Panc1 (cell line): ENCODE data around the gene ADD1. TPM values are rescaled to one million over a fixed set of nuclear protein-coding genes. Genes with fewer than 3 reads are reported as not detected.

Experiments used
- ATAC-seq: fragments of 200-7000 bp; cut with Tn5 transposase; 2 replicates; pipeline ENCODE4 v1.9.1; 2020; ENCODE audit warnings: mild to moderate bottlenecking, moderate library complexity
- BruUV-seq: library from RNA; stranded (reverse); fragments of 400-500 nt; replicated peaks from 2 replicates; lab custom pipeline; 2021; lab: Mats Ljungman, UMichigan
- CTCF ChIA-PET: fragments of 300-600 bp; sonication (Branson Sonifier 250); formaldehyde crosslinking; loops from one replicate; lab custom pipeline; 2022; ENCODE audit warnings: antibody characterized with exemption; lab: Charles Lee
- POLR2A ChIA-PET: fragments of 300-600 bp; sonication (Branson Sonifier 250); formaldehyde crosslinking; loops from one replicate; lab custom pipeline; 2022; ENCODE audit warnings: antibody characterized with exemption; lab: Charles Lee
- DNase-seq: peaks from one replicate; pipeline ENCODE4 v3.0.0-alpha.2; 2010; ENCODE audit warnings: low read depth, low spot score
- H3K27ac ChIP-seq: 2 replicates; pipeline ENCODE4 v1.5.1; 2011; ENCODE audit warnings: mild to moderate bottlenecking, low read length, inconsistent platforms
- H3K27me3 ChIP-seq: fragments of 200-500 bp; sonication (Bioruptor generic); 2 replicates; pipeline ENCODE4 v1.6.0; 2014; ENCODE audit warnings: low read length, inconsistent platforms; ENCODE audit not compliant: control insufficient read depth, insufficient read depth
- H3K36me3 ChIP-seq: fragments of 200-500 bp; sonication (Bioruptor generic); 2 replicates; pipeline ENCODE4 v1.5.1; 2014; ENCODE audit warnings: inconsistent platforms, mild to moderate bottlenecking, low read length, moderate library complexity; ENCODE audit not compliant: control insufficient read depth, insufficient read depth
- H3K4me1 ChIP-seq: 2 replicates; pipeline ENCODE4 v1.5.1; 2011; ENCODE audit warnings: inconsistent platforms, mild to moderate bottlenecking, low read length, moderate library complexity; ENCODE audit not compliant: control insufficient read depth, insufficient read depth
- H3K4me3 ChIP-seq, 2 experiments: 2 replicates each; pipeline ENCODE4 v1.5.1; 2011 to 2012; ENCODE audit warnings: low read depth in 2 of 2, low read length in 2 of 2, mild to moderate bottlenecking in 2 of 2, inconsistent platforms in 1 of 2, moderate library complexity in 1 of 2
- H3K9me3 ChIP-seq: fragments of 200-500 bp; sonication (Bioruptor generic); 2 replicates; pipeline ENCODE4 v1.5.1; 2014; ENCODE audit warnings: low read depth, mild to moderate bottlenecking, inconsistent platforms, low read length, moderate library complexity; ENCODE audit not compliant: control insufficient read depth, insufficient read depth
- CTCF ChIP-seq: fragments of 450-650 bp; IDR thresholded peaks from 2 replicates; pipeline ENCODE4 v1.5.1; 2017; ENCODE audit warnings: mild to moderate bottlenecking
- POLR2AphosphoS5 ChIP-seq: IDR thresholded peaks from 2 replicates; pipeline ENCODE4 v1.6.1; 2012; ENCODE audit warnings: mild to moderate bottlenecking, low read depth, low read length, moderate library complexity
- REST ChIP-seq, 2 experiments: IDR thresholded peaks; 2 replicates each; pipeline ENCODE4 v1.6.1; 2011 to 2012; ENCODE audit warnings: low read depth in 2 of 2, control low read depth in 1 of 2, low read length in 1 of 2, mild to moderate bottlenecking in 1 of 2, moderate library complexity in 1 of 2; ENCODE audit not compliant: insufficient read depth in 1 of 2
- SIN3A ChIP-seq: IDR thresholded peaks from 2 replicates; pipeline ENCODE4 v1.6.1; 2012; ENCODE audit warnings: low read depth, mild to moderate bottlenecking, low read length, moderate library complexity, borderline replicate concordance; ENCODE audit not compliant: insufficient read depth
- TCF7L2 ChIP-seq: IDR thresholded peaks from 2 replicates; pipeline ENCODE4 v1.6.1; 2011; ENCODE audit warnings: mild to moderate bottlenecking, low read depth, low read length, inconsistent platforms
- in situ Hi-C: cut with HindIII; loops from 2 replicates; pipeline ENCODE4 v1.10.0; 2016; ENCODE audit warnings: low sequenced_read_pairs, low pct_unique_long_range_greater_than_20kb
- intact Hi-C: fragments of 100-400 bp; cut with micrococcal nuclease; formaldehyde crosslinking; loops from one replicate; pipeline ENCODE4 v1.10.0; 2022; ENCODE audit not compliant: unreplicated experiment
- total RNA-seq: library from RNA; stranded (reverse); gene quantifications from one replicate; pipeline ENCODE4 v1.2.1, GENCODE V29; 2021; ENCODE audit not compliant: unreplicated experiment

ADD1 gene
- total RNA-seq, 1 experiment from 2014 or later, result 158 TPM

DNA sequence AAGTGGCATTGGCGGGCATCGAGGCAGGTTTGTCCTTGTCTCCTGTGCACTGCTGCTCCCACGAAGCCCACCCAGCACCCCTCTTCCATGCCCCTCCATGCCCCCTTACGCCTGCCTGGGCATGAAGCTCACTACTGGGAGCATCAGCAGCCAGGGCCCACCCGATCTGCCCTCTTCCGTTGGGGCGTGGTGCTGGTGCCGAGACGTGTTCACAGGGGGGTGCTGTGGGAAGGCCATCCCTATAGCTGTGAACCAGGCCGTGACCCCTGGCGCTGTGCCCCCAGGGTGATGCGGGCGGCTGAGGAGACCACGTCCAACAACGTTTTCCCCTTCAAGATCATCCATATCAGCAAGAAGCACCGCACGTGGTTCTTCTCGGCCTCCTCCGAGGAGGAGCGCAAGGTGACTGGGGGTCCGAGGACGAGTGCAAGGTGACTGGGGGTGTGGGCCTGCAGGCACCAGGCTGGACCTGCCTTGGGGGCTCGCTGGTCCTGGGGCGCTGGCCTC lies 19.3 kb upstream of the ADD1 start:
- POLR2A ChIA-PET, result no interaction called here
- in situ Hi-C loops, result no loop called here

DNA sequence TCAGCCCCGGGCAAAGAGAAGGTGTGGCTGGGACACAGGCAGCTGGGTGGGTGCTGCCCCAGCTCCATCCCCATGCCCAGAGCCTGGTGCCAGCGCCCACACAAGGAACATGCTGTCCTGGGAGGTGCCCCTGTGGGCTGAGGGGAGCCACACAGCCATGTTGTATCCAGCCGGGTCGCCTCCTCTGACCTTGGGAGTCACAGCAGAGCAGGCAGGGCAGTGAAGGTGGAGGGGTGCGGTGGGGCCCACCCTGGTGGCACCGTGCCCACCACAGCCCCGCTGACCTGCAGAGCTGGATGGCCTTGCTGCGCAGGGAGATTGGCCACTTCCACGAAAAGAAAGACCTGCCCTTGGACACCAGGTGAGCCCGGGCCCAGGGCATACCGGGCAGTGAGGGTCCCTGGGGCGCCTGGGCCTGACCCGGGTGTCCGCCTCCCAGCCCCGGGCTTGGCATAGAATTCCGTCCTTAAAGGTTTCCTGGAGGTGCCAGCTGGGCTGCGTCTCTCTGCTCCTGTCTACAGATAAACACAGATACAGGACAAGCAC lies 18.7 kb upstream of the ADD1 start:
- H3K9me3 ChIP-seq, result no peaks in the 10 kb centered on the region
- no peak overlapping the region for H3K27ac ChIP-seq
- DNase-seq (no peak), ATAC-seq (no peak)
- ChIA-PET POLR2A (no interaction called here), CTCF (no interaction called here)
- no peaks in the 10 kb centered on the region for H3K36me3 ChIP-seq
- no peaks in the 10 kb centered on the region for H3K4me1 ChIP-seq
- TF ChIP-seq CTCF (no peak), REST (IDR thresholded peaks at IDR 0.05; ENCODE audit: insufficient read depth in 1 of 2, low read depth in 2 of 2, low read length in 1 of 2) (no peak), TCF7L2 (no peak), SIN3A (no peak), POLR2AphosphoS5 (no peak)
- intact Hi-C loops (no loop called here), in situ Hi-C loops (no loop called here)
- BruUV-seq, result no TSS peak
- H3K27me3 ChIP-seq, result no peaks in the 10 kb centered on the region
- H3K4me3 ChIP-seq, result no peak overlapping the region

More for the DNA sequence above, 19.3 kb upstream of the ADD1 start:
- CTCF ChIA-PET, result no interaction called here
- Histone ChIP-seq H3K27ac (no peak overlapping the region), H3K4me1 (no peaks in the 10 kb centered on the region), H3K4me3 (no peak overlapping the region), H3K36me3 (no peaks in the 10 kb centered on the region), H3K27me3 (no peaks in the 10 kb centered on the region), H3K9me3 (no peaks in the 10 kb centered on the region)
- no TSS peak for BruUV-seq
- DNase-seq (no peak), ATAC-seq (no peak)
- intact Hi-C loops, result no loop called here
- TF ChIP-seq REST (IDR thresholded peaks at IDR 0.05; ENCODE audit: insufficient read depth in 1 of 2, low read depth in 2 of 2, low read length in 1 of 2) (no peak), CTCF (no peak), TCF7L2 (no peak), SIN3A (no peak), POLR2AphosphoS5 (no peak)
